Loucy (cell line): ENCODE data around the gene POP5.

ENCODE experiments used
- H2AFZ ChIP-seq: fragments of 200-600 bp; sonication (generic); 2 replicates; pipeline ENCODE4 v1.6.0; 2016; ENCODE audit warnings: antibody characterized with exemption, mild to moderate bottlenecking, low read length, moderate library complexity
- H3F3A ChIP-seq: fragments of 200-600 bp; 2 replicates; pipeline ENCODE4 v1.6.0; 2016; ENCODE audit warnings: antibody characterized with exemption, low read depth, mild to moderate bottlenecking
- H3K27me3 ChIP-seq: fragments of 200-600 bp; sonication (generic); 2 replicates; pipeline ENCODE4 v1.6.1; 2014; ENCODE audit warnings: low read length, mild to moderate bottlenecking; ENCODE audit not compliant: insufficient read depth, poor library complexity, severe bottlenecking
- H3K36me3 ChIP-seq: fragments of 200-600 bp; sonication (generic); 2 replicates; pipeline ENCODE4 v1.6.1; 2016; ENCODE audit warnings: low read length; ENCODE audit not compliant: insufficient read depth
- H3K4me1 ChIP-seq: fragments of 200-600 bp; sonication (generic); 2 replicates; pipeline ENCODE4 v1.5.1; 2014; ENCODE audit warnings: low read length, mild to moderate bottlenecking; ENCODE audit not compliant: insufficient read depth, poor library complexity, severe bottlenecking
- H3K4me2 ChIP-seq: fragments of 200-600 bp; sonication (generic); 2 replicates; pipeline ENCODE4 v1.6.0; 2014; ENCODE audit warnings: antibody characterized with exemption, low read length, low read depth, mild to moderate bottlenecking; ENCODE audit not compliant: poor library complexity, severe bottlenecking
- H3K4me3 ChIP-seq: fragments of 200-600 bp; sonication (generic); 2 replicates; pipeline ENCODE4 v1.5.1; 2014; ENCODE audit warnings: low read length, mild to moderate bottlenecking, mixed read lengths; ENCODE audit not compliant: poor library complexity, severe bottlenecking
- H3K79me2 ChIP-seq: fragments of 200-600 bp; sonication (generic); 2 replicates; pipeline ENCODE4 v1.6.1; 2014; ENCODE audit warnings: low read length; ENCODE audit not compliant: insufficient read depth
- H3K9ac ChIP-seq: fragments of 200-600 bp; sonication (generic); 2 replicates; pipeline ENCODE4 v1.6.0; 2014; ENCODE audit warnings: mild to moderate bottlenecking, low read depth, low read length, moderate library complexity; ENCODE audit not compliant: poor library complexity, severe bottlenecking
- H3K9me2 ChIP-seq: fragments of 200-600 bp; sonication (generic); replicated peaks from 2 replicates; pipeline ENCODE4 v1.6.1; 2016; ENCODE audit warnings: low read depth, low read length, mixed read lengths
- H3K9me3 ChIP-seq: fragments of 200-600 bp; sonication (generic); 2 replicates; pipeline ENCODE4 v1.6.1; 2014; ENCODE audit warnings: mild to moderate bottlenecking, antibody characterized with exemption, low read length, low read depth; ENCODE audit not compliant: insufficient read depth
- H4K20me1 ChIP-seq: fragments of 200-600 bp; sonication (generic); 2 replicates; pipeline ENCODE4 v1.6.0; 2014; ENCODE audit warnings: antibody characterized with exemption, low read length, mild to moderate bottlenecking; ENCODE audit not compliant: insufficient read depth, poor library complexity, severe bottlenecking
- EZH2phosphoT487 ChIP-seq: fragments of 200-600 bp; IDR thresholded peaks from 2 replicates; pipeline ENCODE4 v1.6.1; 2018; ENCODE audit warnings: antibody characterized with exemption, mild to moderate bottlenecking, moderate library complexity, borderline replicate concordance
- TF ChIP-seq, protein P1 (sequence below): fragments of 200-600 bp; sonication (generic); conservative IDR thresholded peaks from 2 replicates; pipeline ENCODE4 v1.5.1; 2014; ENCODE audit warnings: mild to moderate bottlenecking, antibody characterized with exemption, low read length

The POP5 gene

DNA sequence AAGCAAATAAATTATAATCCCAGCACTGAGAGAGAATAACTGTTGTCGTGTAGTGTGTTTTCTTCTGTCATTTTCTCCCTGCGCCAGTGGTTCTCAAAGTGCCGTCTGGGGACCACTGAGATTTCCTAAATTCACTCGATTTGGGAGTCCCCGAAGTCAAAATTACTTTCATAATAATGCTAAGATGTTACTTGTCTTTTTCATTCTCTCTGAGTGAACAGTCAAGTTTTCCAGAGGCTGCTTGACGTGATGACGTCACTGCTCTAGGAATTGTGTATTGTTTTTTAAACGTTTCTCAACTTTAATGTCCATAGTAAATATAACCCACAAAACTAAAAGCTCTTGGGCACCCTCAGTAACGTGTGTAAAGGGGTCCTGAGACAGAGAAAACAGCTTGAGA, 796 bp upstream of the POP5 start:
- Histone ChIP-seq H3K36me3 (peaks cover 26% of the 10 kb centered on the region; the same call in 1 of the 2 replicates), H3F3A (no peaks in the 10 kb centered on the region), H3K79me2 (peaks cover 13% of the 10 kb centered on the region; the same call in 1 of the 2 replicates), H3K4me1 (peaks cover 22% of the 10 kb centered on the region), H3K4me2 (peak overlapping the region; percentile 99), H3K9me3 (no peaks in the 10 kb centered on the region), H3K27me3 (no peaks in the 10 kb centered on the region), H2AFZ (peak overlapping the region; percentile 99), H3K4me3 (peak overlapping the region; percentile 89), H4K20me1 (peaks cover 6% of the 10 kb centered on the region), H3K9ac (peak overlapping the region; percentile 75), H3K9me2 (no peaks in the 10 kb centered on the region)
- no peak for TF ChIP-seq EZH2phosphoT487
- TF ChIP-seq, protein P1, sequence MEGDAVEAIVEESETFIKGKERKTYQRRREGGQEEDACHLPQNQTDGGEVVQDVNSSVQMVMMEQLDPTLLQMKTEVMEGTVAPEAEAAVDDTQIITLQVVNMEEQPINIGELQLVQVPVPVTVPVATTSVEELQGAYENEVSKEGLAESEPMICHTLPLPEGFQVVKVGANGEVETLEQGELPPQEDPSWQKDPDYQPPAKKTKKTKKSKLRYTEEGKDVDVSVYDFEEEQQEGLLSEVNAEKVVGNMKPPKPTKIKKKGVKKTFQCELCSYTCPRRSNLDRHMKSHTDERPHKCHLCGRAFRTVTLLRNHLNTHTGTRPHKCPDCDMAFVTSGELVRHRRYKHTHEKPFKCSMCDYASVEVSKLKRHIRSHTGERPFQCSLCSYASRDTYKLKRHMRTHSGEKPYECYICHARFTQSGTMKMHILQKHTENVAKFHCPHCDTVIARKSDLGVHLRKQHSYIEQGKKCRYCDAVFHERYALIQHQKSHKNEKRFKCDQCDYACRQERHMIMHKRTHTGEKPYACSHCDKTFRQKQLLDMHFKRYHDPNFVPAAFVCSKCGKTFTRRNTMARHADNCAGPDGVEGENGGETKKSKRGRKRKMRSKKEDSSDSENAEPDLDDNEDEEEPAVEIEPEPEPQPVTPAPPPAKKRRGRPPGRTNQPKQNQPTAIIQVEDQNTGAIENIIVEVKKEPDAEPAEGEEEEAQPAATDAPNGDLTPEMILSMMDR: no peak

DNA sequence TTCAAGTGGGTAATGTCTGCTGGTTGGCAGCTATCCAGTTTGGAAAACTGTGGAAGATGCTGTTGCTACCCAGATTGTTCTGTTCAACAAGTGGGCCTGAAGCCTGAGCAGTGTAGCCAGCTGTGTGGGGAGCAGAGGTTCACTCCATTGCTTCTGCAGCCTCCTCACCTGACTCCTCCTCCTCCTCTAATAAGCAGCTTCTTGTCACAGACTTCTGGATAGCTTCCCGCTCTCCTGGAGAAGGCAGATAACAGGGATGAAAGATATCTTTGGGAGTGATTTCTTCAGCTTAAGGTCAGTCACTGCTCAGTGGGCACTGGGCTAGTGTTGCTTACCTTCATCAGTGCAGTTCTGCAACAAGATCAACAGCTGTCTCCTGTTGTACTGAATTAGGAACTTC, 2.0 kb downstream of the POP5 start:
- peaks cover 22% of the 10 kb centered on the region for H3K4me1 ChIP-seq
- H3F3A ChIP-seq: no peaks in the 10 kb centered on the region
- H3K27me3 ChIP-seq: no peaks in the 10 kb centered on the region
- peaks cover 53% of the 10 kb centered on the region for H3K36me3 ChIP-seq
- peaks cover 6% of the 10 kb centered on the region for H4K20me1 ChIP-seq
- no peak overlapping the region for H3K4me3 ChIP-seq
- no peak overlapping the region for H2AFZ ChIP-seq
- TF ChIP-seq, protein P1: no peak
- TF ChIP-seq EZH2phosphoT487: no peak
- no peaks in the 10 kb centered on the region for H3K9me2 ChIP-seq
- H3K79me2 ChIP-seq: peaks cover 13% of the 10 kb centered on the region; the same call in 1 of the 2 replicates
- no peak overlapping the region for H3K4me2 ChIP-seq
- no peak overlapping the region for H3K9ac ChIP-seq
- H3K9me3 ChIP-seq: no peaks in the 10 kb centered on the region

DNA sequence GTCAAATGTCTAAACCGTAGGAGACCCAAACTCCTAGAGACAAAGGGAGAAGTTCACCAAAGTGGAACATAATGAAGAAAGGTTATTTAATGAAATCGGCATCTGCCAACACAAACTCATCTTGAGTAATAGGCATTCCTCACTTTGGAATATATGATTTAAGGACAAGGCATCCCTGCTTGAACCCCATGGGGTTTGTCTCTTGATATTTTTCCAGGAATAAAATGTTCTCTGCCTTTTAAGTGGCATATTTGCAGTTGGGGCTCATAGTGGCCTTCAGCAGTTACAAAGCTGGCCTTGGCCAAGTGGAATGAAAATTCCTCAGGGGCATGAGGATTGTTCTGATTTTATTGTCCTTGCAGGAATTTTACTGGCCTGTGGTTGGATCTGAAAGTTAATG, 7.1 kb downstream of the POP5 start:
- TF ChIP-seq EZH2phosphoT487: no peak
- TF ChIP-seq, protein P1: no peak
- Histone ChIP-seq H3K9me2 (no peaks in the 10 kb centered on the region), H3K4me1 (no peaks in the 10 kb centered on the region), H2AFZ (no peak overlapping the region), H3F3A (no peaks in the 10 kb centered on the region), H3K27me3 (no peaks in the 10 kb centered on the region), H3K9ac (no peak overlapping the region), H3K4me2 (no peak overlapping the region), H3K79me2 (no peaks in the 10 kb centered on the region), H4K20me1 (no peaks in the 10 kb centered on the region), H3K36me3 (peaks cover 95% of the 10 kb centered on the region), H3K4me3 (no peak overlapping the region), H3K9me3 (no peaks in the 10 kb centered on the region)
